ENCODE results near the gene TRIM52. TPM values are rescaled to one million over a fixed set of nuclear protein-coding genes. Genes with fewer than 3 reads are reported as not detected.
"Not testable (repeated sequence)": the region's sequence is repeated elsewhere in the genome, so short reads cannot be mapped to it uniquely, and the experiment has no call there.

The TRIM52 gene
- total RNA-seq, 1 experiment from 2014 or later: 10.2 TPM

GRCh38 chr5:181217111-181217802 lies 43.7 kb downstream of the TRIM52 start:
- DNase-seq (ENCODE audit: extremely low read depth, low read depth): peak; percentile 79

- peak; percentile 83 for DNase-seq (ENCODE audit: extremely low read depth, low read depth)
These were observed 44.6 kb downstream of the TRIM52 start for GRCh38 chr5:181215997-181216989.

GRCh38 chr5:181214249-181214648 lies 46.7 kb downstream of the TRIM52 start:
- DNase-seq (ENCODE audit: extremely low read depth, low read depth): not testable (repeated sequence)

GRCh38 chr5:181212934-181213333 lies 48.0 kb downstream of the TRIM52 start:
- no peak for DNase-seq (ENCODE audit: extremely low read depth, low read depth)

GRCh38 chr5:181212080-181212479 lies 48.9 kb downstream of the TRIM52 start:
- DNase-seq (ENCODE audit: extremely low read depth, low read depth): no peak

GRCh38 chr5:181211208-181211607 lies 49.7 kb downstream of the TRIM52 start:
- DNase-seq (ENCODE audit: extremely low read depth, low read depth): no peak

- DNase-seq (ENCODE audit: extremely low read depth, low read depth): not testable (repeated sequence)
These were observed 50.2 kb downstream of the TRIM52 start for GRCh38 chr5:181210698-181211097.

GRCh38 chr5:181210148-181210547 lies 50.8 kb downstream of the TRIM52 start:
- not testable (repeated sequence) for DNase-seq (ENCODE audit: extremely low read depth, low read depth)

- DNase-seq (ENCODE audit: extremely low read depth, low read depth): not testable (repeated sequence)
These were observed 51.9 kb downstream of the TRIM52 start for GRCh38 chr5:181209006-181209405.

GRCh38 chr5:181207960-181208253 lies 53.0 kb downstream of the TRIM52 start:
- no peak for DNase-seq (ENCODE audit: extremely low read depth, low read depth)

- DNase-seq (ENCODE audit: extremely low read depth, low read depth): peak; percentile 92
These were observed 53.6 kb downstream of the TRIM52 start for GRCh38 chr5:181207214-181207959.

GRCh38 chr5:181205761-181206649 lies 54.9 kb downstream of the TRIM52 start:
- DNase-seq (ENCODE audit: extremely low read depth, low read depth): no peak

Small RNA genes lying within 50 kb of the gene (small RNA-seq; reads per million reads assigned to genes)
- 0 reads per million in 2 experiments for gene MIR4638
- 0 reads per million in 2 experiments for gene RNU6-705P
- 0 reads per million in 2 experiments for gene SNORD95
- 0 reads per million in 2 experiments for gene SNORD96A

Other genes with a start within 250 kb of the TRIM52 start
- 1.0 TPM in 2 replicates for gene BTNL9, start 220.9 kb downstream of the TRIM52 start, total RNA-seq (2014; rRNA removed; shearing (Covaris generic))
- not detected in 2 replicates for gene OR2V1, start 130.0 kb downstream of the TRIM52 start, total RNA-seq (2014; rRNA removed; shearing (Covaris generic))
- gene OR2V2, start 113.6 kb downstream of the TRIM52 start, total RNA-seq (2014; rRNA removed; shearing (Covaris generic)): not detected in 2 replicates
- 46.8 and 54.3 TPM in 2 replicates for gene TRIM7, start 55.9 kb downstream of the TRIM52 start, total RNA-seq (2014; rRNA removed; shearing (Covaris generic))
- gene TRIM41, start 37.9 kb downstream of the TRIM52 start, total RNA-seq (2014; rRNA removed; shearing (Covaris generic)): 25.7 and 32.2 TPM in 2 replicates
- gene RACK1, start 17.2 kb downstream of the TRIM52 start, total RNA-seq (2014; rRNA removed; shearing (Covaris generic)): 6,972 and 7,071 TPM in 2 replicates
- not detected in 2 replicates for gene OR4F3, start 106.1 kb upstream of the TRIM52 start, total RNA-seq (2014; rRNA removed; shearing (Covaris generic))